Lower leg skin (tissue), 4 donors: ENCODE measurements around the gene NDUFV1. TPM values are rescaled to one million over a fixed set of nuclear protein-coding genes. Genes with fewer than 3 reads are reported as not detected.
"Not testable (repeated sequence)": the region's sequence is repeated elsewhere in the genome, so short reads cannot be mapped to it uniquely, and the experiment has no call there.

Source experiments
- DNase-seq, 2 donors: peaks; one replicate each; pipeline ENCODE4 v3.0.0-alpha.2; 2019; ENCODE audit warnings: low spot score in 2 of 2
- H3K4me3 ChIP-seq: fragments of 200-600 bp; sonication (generic); 2 replicates; pipeline ENCODE4 v1.5.1; 2017; ENCODE audit warnings: mild to moderate bottlenecking, low read depth; ENCODE audit not compliant: poor library complexity, severe bottlenecking
- POLR2A ChIP-seq, 2 donors: fragments of 450-650 bp; IDR thresholded peaks; one replicate each; pipeline ENCODE4 v1.6.1; 2016 to 2017; ENCODE audit warnings: antibody characterized with exemption in 2 of 2, mild to moderate bottlenecking in 1 of 2, moderate library complexity in 1 of 2
- WGBS, 2 donors: methylation state at CpG; one replicate each; pipeline ENCODE4 v1.1.5; 2018; 5-methylcytosine and 5-hydroxymethylcytosine counted together
- intact Hi-C: fragments of 100-400 bp; cut with DNase I; formaldehyde crosslinking; loops from one replicate; pipeline ENCODE4 v1.15.0; 2023; ENCODE audit warnings: low total_unique reads
- total RNA-seq, 4 donors: library from RNA; depleted of rRNA; stranded (reverse); fragments of >200 nt; gene quantifications; one replicate each; pipeline ENCODE4 v1.1.0, GENCODE V29; 2016
- TF ChIP-seq, protein P1 (sequence below), 3 donors: fragments of 450-650 bp; IDR thresholded peaks; one replicate each; pipeline ENCODE4 v1.5.1; 2016; ENCODE audit warnings: antibody characterized with exemption in 3 of 3, mild to moderate bottlenecking in 3 of 3, moderate library complexity in 2 of 3

NDUFV1 gene
- total RNA-seq, 4 donors from 2014 or later: 238 to 283 (median 269) TPM

DNA sequence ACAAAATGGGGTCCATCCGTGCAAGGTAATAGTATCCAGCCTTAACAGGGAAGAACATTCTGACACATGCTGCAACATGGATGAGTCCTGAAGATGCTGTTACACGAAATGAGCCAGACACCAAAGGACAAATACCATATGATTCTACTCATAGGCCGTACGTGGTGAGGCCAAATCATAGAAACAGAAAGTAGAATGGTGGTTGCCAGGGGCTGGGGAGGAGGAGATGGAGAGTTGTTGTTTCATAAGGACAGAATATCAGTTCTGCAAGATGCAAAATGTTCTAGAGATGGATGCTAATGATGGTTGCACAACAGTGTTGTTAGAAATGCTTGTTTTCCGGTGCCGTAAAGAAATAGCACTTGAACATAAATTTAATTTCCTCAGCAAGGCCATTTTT, 30.2 kb downstream of the NDUFV1 start:
- no peak for DNase-seq
- intact Hi-C loops: no loop called here
- no peak for TF ChIP-seq POLR2A (IDR thresholded peaks at IDR 0.05)
- TF ChIP-seq, protein P1, sequence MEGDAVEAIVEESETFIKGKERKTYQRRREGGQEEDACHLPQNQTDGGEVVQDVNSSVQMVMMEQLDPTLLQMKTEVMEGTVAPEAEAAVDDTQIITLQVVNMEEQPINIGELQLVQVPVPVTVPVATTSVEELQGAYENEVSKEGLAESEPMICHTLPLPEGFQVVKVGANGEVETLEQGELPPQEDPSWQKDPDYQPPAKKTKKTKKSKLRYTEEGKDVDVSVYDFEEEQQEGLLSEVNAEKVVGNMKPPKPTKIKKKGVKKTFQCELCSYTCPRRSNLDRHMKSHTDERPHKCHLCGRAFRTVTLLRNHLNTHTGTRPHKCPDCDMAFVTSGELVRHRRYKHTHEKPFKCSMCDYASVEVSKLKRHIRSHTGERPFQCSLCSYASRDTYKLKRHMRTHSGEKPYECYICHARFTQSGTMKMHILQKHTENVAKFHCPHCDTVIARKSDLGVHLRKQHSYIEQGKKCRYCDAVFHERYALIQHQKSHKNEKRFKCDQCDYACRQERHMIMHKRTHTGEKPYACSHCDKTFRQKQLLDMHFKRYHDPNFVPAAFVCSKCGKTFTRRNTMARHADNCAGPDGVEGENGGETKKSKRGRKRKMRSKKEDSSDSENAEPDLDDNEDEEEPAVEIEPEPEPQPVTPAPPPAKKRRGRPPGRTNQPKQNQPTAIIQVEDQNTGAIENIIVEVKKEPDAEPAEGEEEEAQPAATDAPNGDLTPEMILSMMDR (IDR thresholded peaks at IDR 0.05): no peak
- H3K4me3 ChIP-seq: no peak overlapping the region
- 62 to 71% methylated on average over 6 of the region's 6 CpGs for WGBS, 2 donors

DNA sequence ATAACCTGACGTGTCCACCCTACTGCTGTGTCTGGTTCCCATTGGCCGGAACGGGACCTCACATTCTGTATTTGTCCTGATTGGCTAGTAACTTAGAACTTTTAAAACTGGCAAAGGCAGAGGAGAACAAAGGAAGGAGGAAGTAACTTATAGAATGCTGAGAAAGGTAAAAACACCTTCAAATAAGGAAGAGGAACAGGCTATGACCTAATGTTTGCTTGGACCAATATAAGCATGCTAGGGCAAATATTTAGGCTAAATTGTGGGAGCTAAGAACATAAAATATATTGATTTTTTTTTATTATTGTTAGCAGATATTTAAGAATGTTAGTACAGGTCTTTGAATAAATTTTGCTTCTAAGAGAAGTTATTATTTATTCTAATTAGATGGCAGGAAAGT, 30.7 kb downstream of the NDUFV1 start:
- WGBS, 2 donors: 85 to 86% methylated on average over 3 of the region's 3 CpGs
- DNase-seq, H3K4me3 ChIP-seq, intact Hi-C loops: not testable (repeated sequence)

DNA sequence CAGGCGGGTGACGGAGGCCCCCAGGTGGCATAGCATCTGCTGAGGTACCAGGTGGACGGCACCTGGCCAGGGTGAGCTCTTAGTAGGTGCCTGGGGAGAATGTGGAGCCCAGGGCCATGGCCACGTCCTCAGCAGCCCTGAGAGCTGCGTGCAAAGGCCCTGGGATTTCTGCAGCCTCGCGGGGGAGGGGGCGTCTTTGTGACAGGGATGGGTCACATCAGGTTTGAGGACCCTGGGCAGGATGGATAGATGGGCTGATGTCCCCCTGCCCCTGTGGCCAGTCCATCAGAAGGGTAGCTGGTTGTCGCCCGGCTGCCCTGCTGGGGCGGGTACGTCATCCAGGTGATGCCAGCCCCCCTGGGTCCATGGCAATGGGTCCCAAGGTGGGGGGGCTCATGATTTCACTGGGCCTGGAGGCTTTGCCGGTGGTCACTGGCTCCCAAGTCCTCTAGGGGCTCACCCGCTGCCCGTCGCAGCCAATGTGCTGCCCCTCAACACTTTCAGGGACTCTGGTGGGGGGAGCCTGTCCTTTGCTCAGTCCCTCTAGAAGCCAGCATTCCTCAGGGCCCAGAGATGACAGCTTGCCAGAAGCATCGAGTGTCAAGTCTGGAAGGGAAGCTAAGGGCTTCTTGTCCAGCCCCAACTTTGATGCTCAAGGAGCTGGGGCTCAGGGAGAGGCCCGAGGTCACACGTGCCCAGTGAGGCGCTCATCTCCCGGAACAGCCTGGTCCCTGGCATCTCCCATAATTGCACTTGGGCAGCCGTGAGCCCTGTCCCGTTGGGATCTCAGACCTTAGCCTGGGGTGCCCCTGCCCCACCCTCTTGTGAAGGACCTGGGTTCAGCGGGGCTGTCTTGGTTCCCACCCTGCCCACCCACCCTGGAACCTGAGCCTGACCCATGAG, 32.0 kb downstream of the NDUFV1 start:
- no peak overlapping the region for H3K4me3 ChIP-seq
- intact Hi-C loops: no loop called here
- no peak for TF ChIP-seq POLR2A (IDR thresholded peaks at IDR 0.05)
- TF ChIP-seq, protein P1 (IDR thresholded peaks at IDR 0.05): no peak
- no peak for DNase-seq
- 83 to 87% methylated on average over 20 to 22 of the region's 24 CpGs for WGBS, 2 donors

DNA sequence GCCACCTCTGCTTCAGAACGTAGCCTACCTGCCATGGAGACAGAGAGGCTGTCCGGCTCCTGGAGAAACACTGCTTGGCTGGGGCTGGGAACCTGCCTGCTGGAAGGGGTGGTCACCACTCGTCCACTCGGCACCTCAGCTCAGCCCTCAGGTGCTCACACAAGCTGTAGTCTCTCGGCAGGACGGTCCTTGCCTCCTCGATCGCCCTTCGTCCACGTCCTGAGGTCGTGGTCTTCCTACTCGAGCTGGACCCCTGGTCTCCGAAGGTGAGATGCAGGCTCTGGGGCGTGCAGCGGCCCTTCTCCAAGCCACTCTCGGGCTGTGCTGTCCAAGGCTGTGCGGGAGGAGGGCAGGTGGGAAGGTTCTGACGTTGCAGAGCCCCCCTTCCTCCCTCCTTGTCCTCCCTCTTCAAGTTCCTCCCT, 32.7 kb downstream of the NDUFV1 start, which contains the start of gene TBX10:
TSS of gene TBX10 (minus strand) at position 326 of the 422 bp plus-strand sequence. CDS start at position 35, 291 bp downstream.
- no peak for DNase-seq
- WGBS, 2 donors: 77 to 81% methylated on average over 18 of the region's 18 CpGs
- intact Hi-C loops: no loop called here

DNA sequence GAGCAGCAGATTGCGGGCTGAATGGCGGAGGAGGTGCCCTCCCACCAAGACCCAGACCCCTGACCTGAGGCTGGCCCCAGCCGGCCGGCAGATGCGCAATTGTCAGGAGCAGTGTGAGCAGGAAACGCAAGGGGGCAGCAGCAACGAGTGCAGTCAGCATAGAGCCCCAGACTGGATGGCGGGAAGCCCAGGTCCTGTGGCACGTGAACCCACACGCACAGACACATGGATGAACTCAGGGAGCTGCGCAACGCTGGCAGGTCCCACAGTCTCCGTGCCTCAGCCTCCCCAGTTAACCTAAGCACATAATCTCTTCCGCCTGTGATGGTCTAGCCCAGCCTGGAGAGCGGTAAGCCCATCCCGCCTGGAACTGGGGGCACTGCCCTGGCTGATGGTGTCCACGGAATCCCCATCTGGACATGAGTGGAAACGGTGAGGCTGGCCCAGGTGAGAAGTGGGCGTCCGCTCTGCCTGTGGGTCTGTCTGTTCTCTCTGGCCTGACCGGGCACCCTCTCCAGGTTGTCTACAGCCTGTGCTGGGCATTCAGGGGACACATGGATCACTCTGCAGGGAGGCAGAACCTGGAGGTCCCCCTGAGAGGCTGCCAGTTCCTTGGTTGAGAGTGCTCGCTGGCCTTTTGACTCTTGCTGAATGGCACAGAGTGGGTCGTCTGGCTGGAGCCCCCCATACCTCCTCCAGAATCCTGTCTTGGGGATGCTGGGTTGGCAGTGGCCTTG, 33.5 kb downstream of the NDUFV1 start:
- no peak overlapping the region for H3K4me3 ChIP-seq
- peak; percentile 54 to 94 for DNase-seq
- 38 to 71% methylated on average over 13 to 22 of the region's 23 CpGs for WGBS, 2 donors
- intact Hi-C loops: no loop called here
- TF ChIP-seq POLR2A (IDR thresholded peaks at IDR 0.05): no peak
- TF ChIP-seq, protein P1 (IDR thresholded peaks at IDR 0.05): no peak

More for the DNA sequence above, 32.7 kb downstream of the NDUFV1 start, which contains the start of gene TBX10:
- TF ChIP-seq, protein P1 (IDR thresholded peaks at IDR 0.05): no peak
- no peak for TF ChIP-seq POLR2A (IDR thresholded peaks at IDR 0.05)
- no peak within 1 kb of the TSS for H3K4me3 ChIP-seq

DNA sequence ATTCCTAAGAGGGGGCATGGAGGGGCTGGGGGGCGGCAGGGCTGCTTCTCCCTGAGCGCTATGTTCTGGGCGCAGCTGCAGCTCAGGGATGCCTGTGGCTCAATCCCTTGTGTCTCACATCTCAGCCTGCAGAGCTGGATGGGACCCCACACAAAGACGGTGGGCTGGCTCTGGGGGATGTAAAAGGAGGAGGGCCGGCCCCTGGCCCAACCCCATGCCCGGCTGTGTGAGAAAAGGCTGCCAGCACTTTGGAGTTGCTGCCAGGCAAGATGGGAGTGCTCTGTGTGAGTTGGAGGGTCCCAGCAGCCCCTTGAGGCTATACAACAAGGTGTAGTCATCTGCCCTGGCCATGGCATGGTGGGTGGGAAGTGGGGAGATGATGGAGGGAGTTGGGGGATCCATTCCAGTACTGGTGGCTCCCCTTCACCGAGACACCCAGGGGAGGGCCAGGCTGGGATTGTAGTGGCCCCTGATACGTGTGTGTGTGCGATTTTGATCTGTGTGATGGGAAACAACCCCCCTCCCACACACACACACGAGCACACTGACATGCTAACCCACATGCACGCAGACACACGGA, 34.1 kb downstream of the NDUFV1 start:
- H3K4me3 ChIP-seq: no peak overlapping the region
- TF ChIP-seq POLR2A (IDR thresholded peaks at IDR 0.05): no peak
- TF ChIP-seq, protein P1 (IDR thresholded peaks at IDR 0.05): no peak
- WGBS, 2 donors: 39 to 58% methylated on average over 9 to 12 of the region's 12 CpGs
- intact Hi-C loops: no loop called here
- DNase-seq: no peak
